Keratinocyte (primary cell): ENCODE data around the gene CALML6.

ENCODE experiments used
- CTCF ChIP-seq, 3 experiments: IDR thresholded peaks in 1 of 3; conservative IDR thresholded peaks in 1 of 3; optimal IDR thresholded peaks in 1 of 3; 2 replicates in 2 of 3; 3 replicates in 1 of 3; pipeline versions ENCODE3 to v1.5.1; 2011; ENCODE audit warnings: low read length in 3 of 3, mild to moderate bottlenecking in 3 of 3, moderate library complexity in 2 of 3, control low read depth in 1 of 3, inconsistent platforms in 1 of 3; ENCODE audit not compliant: insufficient read depth in 2 of 3; ENCODE audit errors: extremely low read depth in 1 of 3
- EZH2 ChIP-seq: IDR thresholded peaks from one replicate; pipeline ENCODE4 v1.6.1; 2012; ENCODE audit warnings: inconsistent platforms, mild to moderate bottlenecking, low read length, moderate library complexity

- no peak for TF ChIP-seq CTCF (optimal IDR thresholded peaks at IDR 0.05 in 1 of 3, IDR thresholded peaks at IDR 0.05 in 1 of 3, conservative IDR thresholded peaks at IDR 0.05 in 1 of 3; ENCODE audit: extremely low read depth in 1 of 3, insufficient read depth in 2 of 3, low read length in 3 of 3)
- TF ChIP-seq EZH2, result no peak
Measured at GRCh38 chr1:1879942-1880341, 35.1 kb upstream of the CALML6 start.
